ENCODE measurements around the gene ZNF213.

ZNF213 gene

GRCh38 chr16:3174618-3175148, 39.9 kb downstream of the ZNF213 start:
- WGBS: 28% methylated on average over 28 of the region's 28 CpGs
- Histone ChIP-seq H2AFZ (ENCODE audit: low read depth, low read length) (no peak overlapping the region), H3K4me1 (ENCODE audit: control insufficient read depth, insufficient read depth, low read depth, low read length) (peaks cover 32% of the 10 kb centered on the region), H3K4ac (ENCODE audit: low read depth in 1 of 2, low read length in 2 of 2) (no peak overlapping the region), H2BK12ac (ENCODE audit: low read length in 2 of 2) (no peak overlapping the region), H2BK15ac (ENCODE audit: low read depth, poor library complexity, severe bottlenecking) (no peak overlapping the region), H4K8ac (ENCODE audit: low read length) (peak overlapping the region; percentile 20), H3K23ac (ENCODE audit: low read length in 2 of 2) (peak overlapping the region in 1 of 2 experiments; percentile 26), H3K14ac (ENCODE audit: low read length in 2 of 2) (peak overlapping the region in 1 of 2 experiments; percentile 31), H3K27ac (ENCODE audit: low read length, poor library complexity, severe bottlenecking) (no peak overlapping the region), H3K4me3 (ENCODE audit: insufficient read depth in 1 of 2, low read depth in 1 of 2, low read length in 2 of 2) (no peak overlapping the region), H3K18ac (ENCODE audit: low read depth in 1 of 2, low read length in 2 of 2) (no peak overlapping the region), H3K79me1 (replicated peaks; ENCODE audit: low read length, poor library complexity, severe bottlenecking) (no peaks in the 10 kb centered on the region), H2BK120ac (ENCODE audit: low read depth, low read length) (no peak overlapping the region), H3K4me2 (ENCODE audit: low read length, poor library complexity, severe bottlenecking) (no peak overlapping the region), H3K36me3 (ENCODE audit: control insufficient read depth in 1 of 2, insufficient read depth in 2 of 2, low read depth in 1 of 2, low read length in 2 of 2) (no peaks in the 10 kb centered on the region), H2AK5ac (ENCODE audit: low read length, severe bottlenecking) (no peak overlapping the region), H2BK5ac (ENCODE audit: low read depth, low read length, poor library complexity, severe bottlenecking) (no peak overlapping the region), H3K9me3 (ENCODE audit: control insufficient read depth, low read length) (no peaks in the 10 kb centered on the region), H3K27me3 (ENCODE audit: control insufficient read depth in 1 of 2, insufficient read depth in 1 of 2, low read length in 2 of 2) (peaks cover 68 to 82% of the 10 kb centered on the region in 2 experiments), H3K9ac (ENCODE audit: low read length) (no peak overlapping the region), H4K91ac (ENCODE audit: low read length) (no peak overlapping the region)
- DNase-seq: no peak

GRCh38 chr16:3175157-3176093, 40.6 kb downstream of the ZNF213 start:
- peak overlapping the region in 1 of 2 experiments; percentile 40 for H3K18ac ChIP-seq (ENCODE audit: low read depth in 1 of 2, low read length in 2 of 2)
- H4K8ac ChIP-seq (ENCODE audit: low read length): peak overlapping the region; percentile 16
- no peak overlapping the region for H2AFZ ChIP-seq (ENCODE audit: low read depth, low read length)
- WGBS: 12% methylated on average over 39 of the region's 39 CpGs
- peak overlapping the region; percentile 41 for H3K4me2 ChIP-seq (ENCODE audit: low read length, poor library complexity, severe bottlenecking)
- no peaks in the 10 kb centered on the region for H3K36me3 ChIP-seq (ENCODE audit: control insufficient read depth in 1 of 2, insufficient read depth in 2 of 2, low read depth in 1 of 2, low read length in 2 of 2)
- H3K4me1 ChIP-seq (ENCODE audit: control insufficient read depth, insufficient read depth, low read depth, low read length): peaks cover 30% of the 10 kb centered on the region
- no peak overlapping the region for H2BK12ac ChIP-seq (ENCODE audit: low read length in 2 of 2)
- no peak overlapping the region for H2AK5ac ChIP-seq (ENCODE audit: low read length, severe bottlenecking)
- H2BK5ac ChIP-seq (ENCODE audit: low read depth, low read length, poor library complexity, severe bottlenecking): no peak overlapping the region
- H3K23ac ChIP-seq (ENCODE audit: low read length in 2 of 2): no peak overlapping the region
- no peaks in the 10 kb centered on the region for H3K9me3 ChIP-seq (ENCODE audit: control insufficient read depth, low read length)
- H2BK15ac ChIP-seq (ENCODE audit: low read depth, poor library complexity, severe bottlenecking): no peak overlapping the region
- H3K27me3 ChIP-seq (ENCODE audit: control insufficient read depth in 1 of 2, insufficient read depth in 1 of 2, low read length in 2 of 2): peaks cover 68 to 82% of the 10 kb centered on the region in 2 experiments
- no peak overlapping the region for H3K4me3 ChIP-seq (ENCODE audit: insufficient read depth in 1 of 2, low read depth in 1 of 2, low read length in 2 of 2)
- no peaks in the 10 kb centered on the region for H3K79me1 ChIP-seq (replicated peaks; ENCODE audit: low read length, poor library complexity, severe bottlenecking)
- no peak overlapping the region for H3K9ac ChIP-seq (ENCODE audit: low read length)
- no peak overlapping the region for H3K27ac ChIP-seq (ENCODE audit: low read length, poor library complexity, severe bottlenecking)
- no peak overlapping the region for H3K14ac ChIP-seq (ENCODE audit: low read length in 2 of 2)
- H4K91ac ChIP-seq (ENCODE audit: low read length): no peak overlapping the region
- H3K4ac ChIP-seq (ENCODE audit: low read depth in 1 of 2, low read length in 2 of 2): no peak overlapping the region
- H2BK120ac ChIP-seq (ENCODE audit: low read depth, low read length): no peak overlapping the region
- DNase-seq: peak; percentile 42

GRCh38 chr16:3179651-3180050, 44.8 kb downstream of the ZNF213 start:
- H3K9ac ChIP-seq (ENCODE audit: low read length): no peak overlapping the region
- no peak overlapping the region for H3K4me2 ChIP-seq (ENCODE audit: low read length, poor library complexity, severe bottlenecking)
- no peak overlapping the region for H2AK5ac ChIP-seq (ENCODE audit: low read length, severe bottlenecking)
- DNase-seq: no peak
- no peak overlapping the region for H3K23ac ChIP-seq (ENCODE audit: low read length in 2 of 2)
- no peak overlapping the region for H2BK120ac ChIP-seq (ENCODE audit: low read depth, low read length)
- no peak overlapping the region for H3K4ac ChIP-seq (ENCODE audit: low read depth in 1 of 2, low read length in 2 of 2)
- no peak overlapping the region for H3K27ac ChIP-seq (ENCODE audit: low read length, poor library complexity, severe bottlenecking)
- H3K36me3 ChIP-seq (ENCODE audit: control insufficient read depth in 1 of 2, insufficient read depth in 2 of 2, low read depth in 1 of 2, low read length in 2 of 2): no peaks in the 10 kb centered on the region
- no peak overlapping the region for H2BK5ac ChIP-seq (ENCODE audit: low read depth, low read length, poor library complexity, severe bottlenecking)
- no peak overlapping the region for H4K91ac ChIP-seq (ENCODE audit: low read length)
- H3K18ac ChIP-seq (ENCODE audit: low read depth in 1 of 2, low read length in 2 of 2): no peak overlapping the region
- H3K14ac ChIP-seq (ENCODE audit: low read length in 2 of 2): no peak overlapping the region
- H3K4me1 ChIP-seq (ENCODE audit: control insufficient read depth, insufficient read depth, low read depth, low read length): peaks cover 25% of the 10 kb centered on the region
- H4K8ac ChIP-seq (ENCODE audit: low read length): no peak overlapping the region
- no peak overlapping the region for H3K4me3 ChIP-seq (ENCODE audit: insufficient read depth in 1 of 2, low read depth in 1 of 2, low read length in 2 of 2)
- no peaks in the 10 kb centered on the region for H3K9me3 ChIP-seq (ENCODE audit: control insufficient read depth, low read length)
- H3K27me3 ChIP-seq (ENCODE audit: control insufficient read depth in 1 of 2, insufficient read depth in 1 of 2, low read length in 2 of 2): peaks cover 67 to 79% of the 10 kb centered on the region in 2 experiments
- no peaks in the 10 kb centered on the region for H3K79me1 ChIP-seq (replicated peaks; ENCODE audit: low read length, poor library complexity, severe bottlenecking)
- no peak overlapping the region for H2BK15ac ChIP-seq (ENCODE audit: low read depth, poor library complexity, severe bottlenecking)
- no peak overlapping the region for H2AFZ ChIP-seq (ENCODE audit: low read depth, low read length)
- no peak overlapping the region for H2BK12ac ChIP-seq (ENCODE audit: low read length in 2 of 2)
- 81% methylated on average over 7 of the region's 8 CpGs for WGBS

GRCh38 chr16:3180445-3180878, 45.6 kb downstream of the ZNF213 start:
- Histone ChIP-seq H3K27me3 (ENCODE audit: control insufficient read depth in 1 of 2, insufficient read depth in 1 of 2, low read length in 2 of 2) (peaks cover 59 to 72% of the 10 kb centered on the region in 2 experiments), H2AFZ (ENCODE audit: low read depth, low read length) (no peak overlapping the region), H4K8ac (ENCODE audit: low read length) (no peak overlapping the region), H3K79me1 (replicated peaks; ENCODE audit: low read length, poor library complexity, severe bottlenecking) (no peaks in the 10 kb centered on the region), H3K4ac (ENCODE audit: low read depth in 1 of 2, low read length in 2 of 2) (no peak overlapping the region), H3K23ac (ENCODE audit: low read length in 2 of 2) (no peak overlapping the region), H3K4me2 (ENCODE audit: low read length, poor library complexity, severe bottlenecking) (no peak overlapping the region), H2AK5ac (ENCODE audit: low read length, severe bottlenecking) (no peak overlapping the region), H3K4me3 (ENCODE audit: insufficient read depth in 1 of 2, low read depth in 1 of 2, low read length in 2 of 2) (no peak overlapping the region), H2BK120ac (ENCODE audit: low read depth, low read length) (no peak overlapping the region), H2BK15ac (ENCODE audit: low read depth, poor library complexity, severe bottlenecking) (no peak overlapping the region), H4K91ac (ENCODE audit: low read length) (no peak overlapping the region), H2BK5ac (ENCODE audit: low read depth, low read length, poor library complexity, severe bottlenecking) (no peak overlapping the region), H3K36me3 (ENCODE audit: control insufficient read depth in 1 of 2, insufficient read depth in 2 of 2, low read depth in 1 of 2, low read length in 2 of 2) (no peaks in the 10 kb centered on the region), H3K27ac (ENCODE audit: low read length, poor library complexity, severe bottlenecking) (no peak overlapping the region), H3K4me1 (ENCODE audit: control insufficient read depth, insufficient read depth, low read depth, low read length) (peaks cover 17% of the 10 kb centered on the region), H2BK12ac (ENCODE audit: low read length in 2 of 2) (no peak overlapping the region), H3K14ac (ENCODE audit: low read length in 2 of 2) (no peak overlapping the region), H3K9me3 (ENCODE audit: control insufficient read depth, low read length) (no peaks in the 10 kb centered on the region), H3K9ac (ENCODE audit: low read length) (no peak overlapping the region), H3K18ac (ENCODE audit: low read depth in 1 of 2, low read length in 2 of 2) (no peak overlapping the region)
- DNase-seq: peak; percentile 20
- WGBS: 13% methylated on average over 20 of the region's 21 CpGs

Measured in mesenchymal stem cell (in vitro differentiated cells and primary cell).